NOMO-1 treated with DMSO at 0.1 percent for 48 hours (cell line): ENCODE measurements around the gene RFX2.
"Not testable (repeated sequence)": the region's sequence is repeated elsewhere in the genome, so short reads cannot be mapped to it uniquely, and the experiment has no call there.

Experiments used
- DNase-seq: peaks from one replicate; lab custom pipeline; 2025; ENCODE audit not compliant: unreplicated experiment; lab: John Stamatoyannopoulos, UW

The RFX2 gene

GRCh38 chr19:6076675-6077463 is 33.4 kb downstream of the RFX2 start:
- peak; percentile 61 for DNase-seq

- no peak for DNase-seq
These were observed 34.0 kb downstream of the RFX2 start for GRCh38 chr19:6076291-6076665.

- DNase-seq, result no peak
These were observed 35.4 kb downstream of the RFX2 start for GRCh38 chr19:6074709-6075403.

DNA sequence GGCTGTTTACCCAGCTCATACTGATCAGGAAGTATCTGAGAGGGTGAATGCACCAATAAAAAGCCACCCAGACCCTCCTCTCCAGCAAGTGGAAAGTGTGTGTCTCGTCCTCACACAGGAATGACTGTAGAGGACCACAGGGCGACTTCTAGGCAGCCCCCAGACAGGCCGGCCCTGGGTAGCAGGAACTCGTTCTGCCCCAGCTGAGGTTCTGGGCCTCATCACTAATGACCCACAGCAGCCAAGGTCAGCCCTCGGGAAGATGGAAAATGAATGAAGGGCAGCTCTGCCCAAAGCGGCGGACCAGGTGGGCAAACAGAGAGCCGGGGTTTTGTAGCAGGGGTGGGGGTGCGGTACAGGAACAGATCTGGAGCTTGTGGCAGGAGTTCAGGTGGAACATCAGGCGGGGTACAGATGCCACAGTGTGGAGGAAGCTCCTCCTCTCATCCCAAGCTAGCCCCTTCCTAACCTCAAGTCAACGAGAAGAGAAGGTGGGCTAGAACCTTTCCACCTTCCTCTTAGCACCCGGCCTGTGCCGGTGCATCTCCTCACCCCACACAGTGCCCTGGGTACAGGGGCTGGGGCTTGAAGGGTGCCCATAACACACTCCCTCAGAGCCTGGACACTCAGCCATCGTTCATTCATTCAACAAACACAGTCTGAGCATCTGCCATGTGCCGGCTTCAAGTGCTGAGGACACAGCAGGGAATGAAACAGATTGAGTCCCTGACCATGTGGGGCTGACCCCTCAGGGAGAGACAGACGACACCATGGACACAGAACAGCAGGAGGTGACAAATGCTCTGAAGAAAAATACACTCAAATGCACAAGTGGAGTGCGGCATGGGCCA is 36.2 kb downstream of the RFX2 start:
- DNase-seq, result no peak

DNA sequence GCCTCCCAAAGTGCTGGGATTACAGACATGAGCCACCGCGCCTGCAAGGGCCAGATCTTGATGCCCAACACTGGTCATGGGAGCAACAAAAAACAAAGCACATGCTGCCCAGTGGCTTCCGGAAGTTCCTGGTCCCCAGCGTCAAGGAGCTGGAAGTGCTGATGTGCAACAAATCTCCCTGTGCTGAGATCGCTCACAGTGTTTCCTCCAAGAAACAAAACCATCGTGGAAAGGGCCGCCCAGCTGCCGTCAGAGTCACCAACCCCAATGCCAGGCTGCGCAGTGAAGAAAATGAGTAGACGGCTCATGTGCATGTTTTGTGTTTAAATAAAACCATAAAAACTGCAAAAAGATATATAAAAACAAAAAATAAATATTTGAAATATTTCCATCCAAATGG is 37.1 kb downstream of the RFX2 start:
- DNase-seq, result not testable (repeated sequence)

GRCh38 chr19:6071875-6072274 is 38.4 kb downstream of the RFX2 start:
- DNase-seq, result no peak

- no peak for DNase-seq
These were observed 39.4 kb downstream of the RFX2 start for GRCh38 chr19:6070720-6071485.

DNA sequence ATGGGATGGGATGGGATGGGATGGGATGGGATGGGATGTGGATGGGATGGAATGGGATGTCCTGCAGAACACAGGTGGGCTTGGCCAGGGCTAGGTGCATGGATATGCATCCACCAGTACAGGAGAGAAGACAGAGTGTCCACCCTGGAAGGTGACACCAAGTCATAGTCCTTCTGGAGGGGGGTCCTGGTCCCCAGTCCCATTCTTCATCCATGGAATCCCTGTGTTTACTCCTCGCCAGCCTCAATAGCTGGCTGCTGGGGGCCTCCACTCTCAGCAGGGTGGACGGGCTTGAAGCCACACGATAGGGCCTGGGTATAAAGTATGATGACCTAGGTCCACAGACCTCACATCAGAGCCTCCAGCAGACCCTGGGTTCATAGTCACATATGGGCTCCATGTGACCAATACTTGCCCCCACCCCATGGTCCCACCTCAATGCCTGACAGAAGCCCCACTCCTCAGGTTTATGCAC is 40.1 kb downstream of the RFX2 start:
- no peak for DNase-seq

DNA sequence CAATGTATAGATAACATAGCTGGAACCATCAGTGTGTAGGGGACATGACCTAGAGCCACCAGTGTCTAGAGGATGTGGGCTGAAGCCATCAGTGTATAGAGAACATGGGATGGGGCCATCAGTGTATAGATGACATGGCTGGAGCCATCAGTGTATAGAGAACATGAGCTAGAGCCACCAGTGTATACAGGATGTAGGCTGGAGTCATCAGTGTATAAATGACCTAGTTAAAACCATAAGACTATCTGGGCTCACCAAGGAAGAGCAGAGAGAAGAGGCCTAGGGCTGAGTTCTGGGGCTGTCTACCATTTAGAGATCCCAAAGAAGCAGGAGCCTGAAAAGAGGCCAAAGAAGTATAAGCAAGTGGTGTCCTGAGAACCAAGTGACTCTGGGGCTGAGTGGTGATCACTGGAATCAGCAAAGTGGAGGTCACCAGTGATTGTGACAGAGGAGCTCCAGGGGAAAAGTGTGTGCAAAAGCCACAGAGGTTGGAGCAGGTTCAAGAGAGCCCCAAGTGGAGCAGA is 41.0 kb downstream of the RFX2 start:
- DNase-seq, result peak; percentile 61

- no peak for DNase-seq
These were observed 41.6 kb downstream of the RFX2 start for GRCh38 chr19:6068711-6069110.

DNA sequence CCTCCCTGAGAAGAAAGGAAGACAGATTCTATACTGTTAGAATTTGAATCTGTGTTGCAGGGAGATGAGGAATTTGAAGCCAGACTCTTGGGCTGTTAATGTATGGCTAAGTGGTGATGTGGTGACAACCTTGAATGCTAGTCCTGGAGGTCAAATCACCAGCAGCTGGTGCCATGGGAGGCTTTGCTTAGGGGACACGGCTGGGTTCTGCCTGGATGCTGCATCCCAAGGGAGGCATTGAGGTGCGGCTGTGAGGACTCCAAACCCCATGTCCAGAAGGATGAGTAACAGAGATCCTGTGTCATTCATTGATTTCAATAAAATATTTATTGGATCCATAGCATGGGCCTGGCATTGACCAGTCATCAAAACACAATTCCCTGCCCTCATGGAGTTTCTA is 42.3 kb downstream of the RFX2 start:
- no peak for DNase-seq

GRCh38 chr19:6066661-6067646 is 43.3 kb downstream of the RFX2 start:
- peak; percentile 85 for DNase-seq

GRCh38 chr19:6065685-6066374 is 44.5 kb downstream of the RFX2 start:
- peak; percentile 92 for DNase-seq

DNA sequence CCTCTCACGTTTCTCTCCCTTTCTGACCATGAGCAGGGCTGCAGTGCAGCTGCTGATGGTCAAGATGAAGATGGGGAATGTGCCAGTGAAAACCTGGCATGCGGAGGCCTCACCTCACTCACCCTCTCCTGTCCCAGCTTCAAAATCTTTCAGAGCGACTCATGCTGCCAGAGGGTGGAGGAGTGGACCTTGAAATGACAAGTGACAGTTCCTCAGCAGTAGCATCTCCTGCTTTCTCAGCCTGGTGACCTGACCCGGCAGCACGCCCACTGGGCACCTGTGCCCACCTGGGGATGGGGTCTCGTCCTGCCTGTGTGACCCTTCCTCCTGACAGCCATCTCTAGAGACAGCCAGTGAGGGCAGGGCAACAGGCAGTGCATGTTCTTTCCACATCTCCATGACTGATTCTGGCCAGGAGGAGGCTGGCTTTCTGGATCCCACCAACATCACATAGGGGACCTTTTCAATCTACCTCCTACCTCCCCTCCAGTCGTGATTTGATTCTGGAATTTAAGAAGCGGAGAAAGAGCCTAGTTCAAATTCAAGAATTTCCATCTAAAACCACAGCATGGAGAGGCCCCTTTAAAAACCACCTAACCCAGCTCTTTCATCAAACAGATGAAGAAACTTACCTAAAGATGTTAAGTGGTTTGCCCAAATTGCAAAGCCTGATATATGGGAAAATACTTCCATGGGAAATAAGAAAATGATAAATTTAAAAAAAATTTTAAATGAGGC is 45.8 kb downstream of the RFX2 start:
- no peak for DNase-seq

- no peak for DNase-seq
These were observed 46.5 kb downstream of the RFX2 start for GRCh38 chr19:6063576-6064335.

GRCh38 chr19:6062961-6063575 is 47.2 kb downstream of the RFX2 start:
- DNase-seq, result no peak

- peak; percentile 76 for DNase-seq
These were observed 48.0 kb downstream of the RFX2 start for GRCh38 chr19:6062274-6062673.
